H1 (cell line): Measurements from ENCODE around the gene KLRK1. TPM values are rescaled to one million over a fixed set of nuclear protein-coding genes. Genes with fewer than 3 reads are reported as not detected.
"Not testable (repeated sequence)": the region's sequence is repeated elsewhere in the genome, so short reads cannot be mapped to it uniquely, and the experiment has no call there.

ENCODE experiments used
- CTCF ChIA-PET: fragments of 300-600 bp; sonication (Branson Sonifier 250); formaldehyde crosslinking; loops from one replicate; lab custom pipeline; 2021; ENCODE audit not compliant: partially characterized antibody; lab: Charles Lee
- POLR2A ChIA-PET: fragments of 300-600 bp; sonication (Branson Sonifier 250); formaldehyde crosslinking; loops from one replicate; lab custom pipeline; 2021; ENCODE audit warnings: inconsistent platforms; ENCODE audit not compliant: partially characterized antibody; lab: Charles Lee
- DNase-seq, 2 experiments: peaks; one replicate each; pipeline versions ENCODE4 v3.0.0 to v3.0.0-alpha.2; 2010 to 2022; ENCODE audit warnings: low spot score in 2 of 2, low read depth in 1 of 2, mixed read lengths in 1 of 2
- FAIRE-seq: peaks from 2 replicates; lab custom pipeline; 2011; peaks lifted over from hg19 to GRCh38; lab: Jason Lieb, UNC
- H2AFZ ChIP-seq: 2 replicates; pipeline ENCODE4 v1.8.1; 2012; ENCODE audit warnings: low read length, inconsistent platforms
- H2AK5ac ChIP-seq: 2 replicates; pipeline ENCODE4 v1.6.1; 2013; ENCODE audit warnings: low read depth, low read length
- H2BK120ac ChIP-seq: replicated peaks from 2 replicates; pipeline ENCODE3; 2013; ENCODE audit warnings: low read depth, low read length, inconsistent platforms
- H2BK12ac ChIP-seq: 2 replicates; pipeline ENCODE4 v1.6.1; 2013; ENCODE audit warnings: low read depth, low read length
- H2BK15ac ChIP-seq: 2 replicates; pipeline ENCODE4 v1.6.1; 2013; ENCODE audit warnings: low read length
- H2BK20ac ChIP-seq: 2 replicates; pipeline ENCODE4 v1.6.1; 2013; ENCODE audit warnings: low read length
- H2BK5ac ChIP-seq: 2 replicates; pipeline ENCODE4 v1.6.1; 2013; ENCODE audit warnings: low read depth, low read length
- H3K14ac ChIP-seq: 2 replicates; pipeline ENCODE4 v1.6.1; 2013; ENCODE audit warnings: inconsistent platforms; ENCODE audit not compliant: insufficient read length
- H3K18ac ChIP-seq: 2 replicates; pipeline ENCODE4 v1.6.1; 2013; ENCODE audit warnings: low read length; ENCODE audit errors: extremely low read depth
- H3K23ac ChIP-seq: 2 replicates; pipeline ENCODE4 v1.6.1; 2013; ENCODE audit warnings: inconsistent platforms; ENCODE audit not compliant: insufficient read length
- H3K23me2 ChIP-seq: 2 replicates; pipeline ENCODE4 v1.6.1; 2013; ENCODE audit warnings: low read depth, low read length
- H3K27ac ChIP-seq: 2 replicates; pipeline ENCODE4 v1.6.1; 2011; ENCODE audit warnings: low read depth, low read length, inconsistent platforms
- H3K27me3 ChIP-seq, 4 experiments: replicated peaks in 1 of 4; 1 replicate in 1 of 4; 2 replicates in 3 of 4; pipeline versions ENCODE4 v1.6.1 to v1.8.1; 2011 to 2013; ENCODE audit warnings: low read length in 3 of 4, mild to moderate bottlenecking in 3 of 4, inconsistent platforms in 2 of 4, mixed read lengths in 2 of 4, moderate library complexity in 1 of 4; ENCODE audit not compliant: control insufficient read depth in 3 of 4, insufficient read depth in 3 of 4; ENCODE audit errors: extremely low read depth in 1 of 4
- H3K36me3 ChIP-seq, 4 experiments: 2 replicates each; pipeline versions ENCODE4 v1.6.1 to v1.8.1; 2011 to 2013; ENCODE audit warnings: mild to moderate bottlenecking in 4 of 4, low read length in 3 of 4, moderate library complexity in 2 of 4, control low read depth in 1 of 4, inconsistent platforms in 1 of 4; ENCODE audit not compliant: insufficient read depth in 4 of 4, control insufficient read depth in 2 of 4
- H3K4ac ChIP-seq: replicated peaks from 2 replicates; pipeline ENCODE3; 2013; ENCODE audit warnings: low read length, low read depth, mixed read lengths, inconsistent platforms; ENCODE audit not compliant: insufficient read length
- H3K4me1 ChIP-seq, 4 experiments: replicated peaks in 1 of 4; 1 replicate in 1 of 4; 2 replicates in 3 of 4; pipeline versions ENCODE4 v1.6.1 to v1.8.1; 2011 to 2013; ENCODE audit warnings: low read length in 3 of 4, inconsistent platforms in 2 of 4, mixed read lengths in 1 of 4; ENCODE audit not compliant: insufficient read depth in 4 of 4, control insufficient read depth in 3 of 4
- H3K4me2 ChIP-seq, 2 experiments: 2 replicates each; pipeline versions ENCODE4 v1.6.1 to v1.8.1; 2011 to 2013; ENCODE audit warnings: low read depth in 2 of 2, low read length in 2 of 2, control low read depth in 1 of 2, inconsistent platforms in 1 of 2, mild to moderate bottlenecking in 1 of 2; ENCODE audit not compliant: insufficient read depth in 1 of 2
- H3K4me3 ChIP-seq, 4 experiments: fragments of 200-600, 300-600 bp in 1 of 4; sonication (generic), shearing (Covaris generic), sonication (Bioruptor Twin) in 1 of 4; 2 replicates each; pipeline versions ENCODE4 v1.5.1 to v1.8.1; 2011 to 2016; ENCODE audit warnings: low read length in 4 of 4, low read depth in 3 of 4, control low read depth in 2 of 4, inconsistent platforms in 2 of 4, mild to moderate bottlenecking in 2 of 4, mixed read lengths in 1 of 4, moderate library complexity in 1 of 4; ENCODE audit not compliant: insufficient read depth in 2 of 4; ENCODE audit errors: extremely low read depth in 1 of 4
- H3K56ac ChIP-seq: replicated peaks from 2 replicates; pipeline ENCODE3; 2013; ENCODE audit warnings: low read depth, mild to moderate bottlenecking, mixed read lengths, low read length, inconsistent platforms; ENCODE audit not compliant: insufficient read length
- H3K79me1 ChIP-seq: 2 replicates; pipeline ENCODE4 v1.6.1; 2013; ENCODE audit warnings: low read depth, low read length, control low read depth
- H3K79me2 ChIP-seq, 2 experiments: 2 replicates each; pipeline versions ENCODE4 v1.6.1 to v1.8.1; 2012 to 2013; ENCODE audit warnings: low read length in 2 of 2, mild to moderate bottlenecking in 2 of 2, inconsistent platforms in 1 of 2; ENCODE audit not compliant: insufficient read depth in 2 of 2, control insufficient read depth in 1 of 2
- H3K9ac ChIP-seq, 4 experiments: replicated peaks in 1 of 4; 1 replicate in 1 of 4; 2 replicates in 3 of 4; pipeline versions ENCODE4 v1.6.1 to v1.8.1; 2011 to 2013; ENCODE audit warnings: low read depth in 3 of 4, low read length in 3 of 4, control low read depth in 2 of 4, mild to moderate bottlenecking in 2 of 4, moderate library complexity in 2 of 4, inconsistent platforms in 1 of 4; ENCODE audit errors: extremely low read depth in 1 of 4
- H3K9me3 ChIP-seq, 2 experiments: 2 replicates each; pipeline versions ENCODE4 v1.6.1 to v1.8.1; 2012 to 2013; ENCODE audit warnings: mild to moderate bottlenecking in 2 of 2, moderate library complexity in 2 of 2, control low read depth in 1 of 2, inconsistent platforms in 1 of 2, low read depth in 1 of 2, low read length in 1 of 2, mixed read lengths in 1 of 2; ENCODE audit not compliant: insufficient read depth in 2 of 2
- H4K20me1 ChIP-seq, 2 experiments: replicated peaks in 1 of 2; 2 replicates each; pipeline versions ENCODE3 to v1.8.1; 2011 to 2013; ENCODE audit warnings: inconsistent platforms in 2 of 2, low read length in 2 of 2, mild to moderate bottlenecking in 1 of 2; ENCODE audit not compliant: insufficient read depth in 2 of 2, control insufficient read depth in 1 of 2
- H4K5ac ChIP-seq: 2 replicates; pipeline ENCODE4 v1.6.1; 2013; ENCODE audit warnings: low read length, low read depth, mixed read lengths, inconsistent platforms; ENCODE audit not compliant: insufficient read length
- H4K8ac ChIP-seq: 2 replicates; pipeline ENCODE4 v1.8.0; 2013; ENCODE audit warnings: mild to moderate bottlenecking, moderate library complexity, low read length, inconsistent platforms; ENCODE audit not compliant: insufficient read depth; ENCODE audit errors: extremely low read depth
- H4K91ac ChIP-seq: replicated peaks from 2 replicates; pipeline ENCODE3; 2013; ENCODE audit warnings: low read length, mixed read lengths, inconsistent platforms; ENCODE audit not compliant: insufficient read length
- WGBS, 2 experiments: shearing (Covaris generic) in 1 of 2; methylation state at CpG; one replicate each; pipeline versions ENCODE4 v1.1.6 to v1.1.7; 2013 to 2015; ENCODE audit warnings: low lambda C conversion rate in 2 of 2, mixed read lengths in 2 of 2, inconsistent platforms in 1 of 2, low coverage in 1 of 2, missing lambda C conversion rate in 1 of 2; ENCODE audit not compliant: insufficient replicate concordance in 2 of 2, insufficient coverage in 1 of 2, insufficient read length in 1 of 2; ENCODE audit errors: extremely low coverage in 1 of 2, missing lambda C conversion rate in 1 of 2; 5-methylcytosine and 5-hydroxymethylcytosine counted together
- polyA plus RNA-seq, 7 experiments: library from polyadenylated mRNA; depleted of rRNA in 3 of 7; stranded (reverse) in 5 of 7; unstranded in 2 of 7; fragments of >200 nt in 5 of 7; fragments of 200-250 nt in 2 of 7; gene quantifications; 1 replicate in 5 of 7; 2 replicates in 1 of 7; 4 replicates in 1 of 7; pipeline versions ENCODE4 v1.2.1 to v1.2.3, GENCODE V29; 2011 to 2013; ENCODE audit warnings: missing spikeins in 2 of 7, mixed read lengths in 2 of 7
- total RNA-seq: library from RNA; stranded (reverse); fragmentation: NEBNext Ultra II Directional; extraction: Animal tissue kit (Norgen Biotek cat#: 25700); gene quantifications from 2 replicates; pipeline ENCODE4 v1.2.1, GENCODE V29; 2021

The KLRK1 gene
- total and polyA plus RNA-seq, 2 of the 8 experiments (the other 6 are each of a cell fraction or from before 2014, with no cell fraction given) = not detected

DNA sequence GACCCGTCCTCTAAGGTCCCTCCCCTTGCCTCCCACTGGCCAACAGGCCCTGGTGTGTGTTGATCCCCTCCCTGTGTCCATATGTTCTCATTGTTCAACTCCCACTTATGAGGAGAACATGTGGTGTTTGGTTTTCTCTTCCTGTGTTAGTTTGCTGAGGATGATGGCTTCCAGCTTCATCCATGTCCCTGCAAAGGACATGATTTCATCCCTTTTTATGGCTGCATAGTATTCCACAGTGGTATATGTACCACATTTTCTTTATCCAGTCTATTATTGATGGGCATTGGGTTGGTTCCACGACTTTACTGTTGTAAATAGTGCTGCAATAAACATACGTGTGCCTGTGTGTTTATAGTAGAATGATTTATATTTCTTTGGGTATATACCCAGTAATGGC, 38.4 kb downstream of the KLRK1 start:
- H2BK15ac ChIP-seq, H3K4me3 ChIP-seq, H2BK12ac ChIP-seq, DNase-seq, H4K8ac ChIP-seq, H4K5ac ChIP-seq, H2AK5ac ChIP-seq, H3K18ac ChIP-seq, H2BK20ac ChIP-seq, H3K56ac ChIP-seq, FAIRE-seq, H4K20me1 ChIP-seq, H3K27me3 ChIP-seq, POLR2A ChIA-PET, H2BK120ac ChIP-seq, H2BK5ac ChIP-seq, H2AFZ ChIP-seq, H3K23me2 ChIP-seq, H3K9me3 ChIP-seq, H3K36me3 ChIP-seq, H3K4me1 ChIP-seq, H3K27ac ChIP-seq, H4K91ac ChIP-seq, H3K79me1 ChIP-seq, H3K9ac ChIP-seq, H3K23ac ChIP-seq, H3K4ac ChIP-seq, H3K79me2 ChIP-seq, H3K14ac ChIP-seq, H3K4me2 ChIP-seq, CTCF ChIA-PET: not testable (repeated sequence)
- WGBS, 2 experiments = 69% methylated on average over 3 of the region's 3 CpGs; no CpG with 5 or more reads in 1 of the 2 experiments
